HG02840 (cell line): Measurements from ENCODE around the gene C2CD4C.
"Not testable (repeated sequence)": the region's sequence is repeated elsewhere in the genome, so short reads cannot be mapped to it uniquely, and the experiment has no call there.

ENCODE experiments used
- ATAC-seq: cut with Tn5 transposase; IDR thresholded peaks from one replicate; pipeline ENCODE4 v1.9.1; 2021; ENCODE audit warnings: mild to moderate bottlenecking, moderate library complexity, moderate number of reproducible peaks; ENCODE audit not compliant: unreplicated experiment, low FRiP score

C2CD4C gene

DNA sequence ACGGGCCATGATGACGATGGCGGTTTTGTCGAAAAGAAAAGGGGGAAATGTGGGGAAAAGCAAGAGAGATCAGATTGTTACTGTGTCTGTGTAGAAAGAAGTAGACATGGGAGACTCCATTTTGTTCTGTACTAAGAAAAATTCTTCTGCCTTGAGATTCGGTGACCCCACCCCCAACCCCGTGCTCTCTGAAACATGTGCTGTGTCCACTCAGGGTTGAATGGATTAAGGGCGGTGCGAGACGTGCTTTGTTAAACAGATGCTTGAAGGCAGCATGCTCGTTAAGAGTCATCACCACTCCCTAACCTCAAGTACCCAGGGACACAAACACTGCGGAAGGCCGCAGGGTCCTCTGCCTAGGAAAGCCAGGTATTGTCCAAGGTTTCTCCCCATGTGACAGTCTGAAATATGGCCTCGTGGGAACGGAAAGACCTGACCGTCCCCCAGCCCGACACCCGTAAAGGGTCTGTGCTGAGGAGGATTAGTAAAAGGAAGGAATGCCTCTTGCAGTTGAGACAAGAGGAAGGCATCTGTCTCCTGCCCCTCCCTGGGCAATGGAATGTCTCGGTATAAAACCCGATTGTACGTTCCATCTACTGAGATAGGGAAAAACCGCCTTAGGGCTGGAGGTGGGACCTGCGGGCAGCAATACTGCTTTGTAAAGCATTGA, 22.2 kb downstream of the C2CD4C start:
- ATAC-seq = not testable (repeated sequence)

DNA sequence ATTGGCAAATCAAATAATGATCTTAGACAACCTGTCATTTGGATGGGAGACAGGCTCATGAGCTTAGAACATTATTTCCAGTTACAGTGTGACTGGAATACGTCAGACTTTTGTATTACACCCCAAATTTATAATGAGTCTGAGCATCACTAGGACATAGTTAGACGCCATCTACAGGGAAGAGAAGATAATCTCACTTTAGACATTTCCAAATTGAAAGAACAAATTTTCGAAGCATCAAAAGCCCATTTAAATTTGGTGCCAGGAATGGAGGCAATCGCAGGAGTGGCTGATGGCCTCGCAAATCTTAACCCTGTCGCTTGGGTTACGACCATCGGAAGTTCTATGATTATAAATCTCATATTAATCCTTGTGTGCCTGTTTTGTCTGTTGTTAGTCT, 22.8 kb downstream of the C2CD4C start:
- not testable (repeated sequence) for ATAC-seq

DNA sequence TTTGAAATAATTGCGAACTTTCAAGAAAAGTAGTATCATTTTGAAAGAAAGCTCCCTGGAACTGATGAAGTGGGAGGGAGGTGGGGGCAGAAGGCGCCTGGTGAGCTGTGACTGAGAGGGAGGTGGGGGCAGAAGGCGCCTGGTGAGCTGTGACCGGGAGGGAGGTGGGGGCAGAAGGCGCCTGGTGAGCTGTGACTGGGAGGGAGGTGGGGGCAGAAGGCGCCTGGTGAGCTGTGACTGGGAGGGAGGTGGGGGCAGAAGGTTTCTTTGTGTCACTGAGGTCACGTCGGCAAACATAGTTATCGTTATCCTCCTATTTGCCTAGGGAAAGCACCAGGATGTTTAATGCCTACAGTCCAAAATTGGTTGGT, 24.2 kb downstream of the C2CD4C start:
- no peak for ATAC-seq

DNA sequence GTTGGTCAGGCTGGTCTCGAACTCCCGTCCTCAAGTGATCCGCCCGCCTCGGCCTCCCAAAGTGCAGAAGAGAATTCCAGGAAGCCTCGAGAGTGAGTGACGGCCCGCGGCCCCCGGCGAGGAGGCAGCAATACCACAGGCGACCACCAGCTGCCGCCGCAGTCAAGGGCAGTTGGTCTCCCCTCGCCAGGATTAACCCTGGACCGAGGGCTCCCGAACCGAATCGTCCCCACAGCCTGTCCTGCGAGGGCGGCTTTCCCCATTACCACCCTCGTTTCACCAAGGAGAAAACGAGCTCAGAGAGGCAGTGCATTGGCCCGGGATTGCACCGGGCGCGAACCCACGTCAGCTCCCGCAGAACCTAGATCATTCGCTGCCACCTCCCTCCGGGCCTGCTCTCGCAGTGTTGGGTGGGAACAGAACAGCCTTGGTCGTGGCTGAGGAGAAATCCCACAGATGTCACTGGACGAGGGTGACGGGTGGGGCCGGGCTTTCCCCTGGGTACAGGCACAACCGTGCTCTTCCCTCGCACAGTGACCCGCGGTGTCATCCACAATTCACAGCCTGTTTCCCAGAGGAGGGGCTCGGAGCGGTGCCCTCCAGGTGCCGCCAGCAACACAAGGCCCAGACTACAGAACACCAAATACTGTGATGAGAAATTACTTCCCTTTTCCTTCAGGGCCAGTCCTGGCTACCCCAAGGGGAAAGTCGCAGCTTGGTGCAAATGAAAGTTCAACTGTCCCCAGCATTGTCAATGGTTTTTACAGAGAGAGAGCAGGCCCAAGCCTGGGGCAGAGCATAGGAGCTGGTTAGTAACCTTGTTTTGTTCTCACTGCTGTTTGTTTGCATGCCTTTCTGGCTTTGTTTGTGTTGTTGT, 24.8 kb downstream of the C2CD4C start:
- ATAC-seq = no peak

DNA sequence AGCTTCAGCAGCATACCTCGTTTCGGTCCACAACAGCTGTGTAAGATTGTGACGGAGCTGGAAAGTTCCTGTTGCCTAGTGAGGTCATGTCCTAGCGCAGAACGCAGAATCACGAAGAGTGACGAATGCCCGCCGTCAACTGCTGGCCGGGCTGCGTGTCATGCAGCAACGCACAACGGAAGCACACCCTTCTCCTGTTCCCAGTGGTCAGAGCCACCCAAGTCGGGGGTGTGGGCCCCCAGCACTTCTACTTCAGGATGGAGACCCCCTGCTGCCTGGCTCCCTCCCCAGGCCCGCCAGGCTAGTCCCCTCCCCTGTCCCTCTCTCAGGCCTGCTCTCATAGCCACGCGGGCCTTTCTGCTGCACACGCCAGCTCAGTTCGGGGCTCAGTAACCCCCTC, 25.9 kb downstream of the C2CD4C start:
- no peak for ATAC-seq

DNA sequence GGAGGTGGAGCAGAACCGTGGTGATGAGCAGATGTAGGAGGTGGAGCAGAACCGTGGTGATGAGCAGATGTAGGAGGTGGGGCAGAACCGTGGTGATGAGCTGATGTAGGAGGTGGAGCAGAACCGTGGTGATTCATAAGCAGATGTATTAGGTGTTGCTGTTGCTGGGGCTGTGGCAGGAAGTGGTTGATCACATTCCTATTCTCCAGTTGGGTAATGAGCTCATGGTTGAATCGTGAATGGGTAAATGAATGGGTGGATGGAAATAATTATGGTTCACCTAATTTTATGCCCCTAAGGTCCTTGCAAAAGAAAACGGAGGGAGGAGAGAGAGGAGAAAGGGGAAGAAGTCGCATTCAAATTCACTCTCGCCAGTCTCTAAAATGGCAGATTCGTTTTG, 26.4 kb downstream of the C2CD4C start:
- ATAC-seq = not testable (repeated sequence)

DNA sequence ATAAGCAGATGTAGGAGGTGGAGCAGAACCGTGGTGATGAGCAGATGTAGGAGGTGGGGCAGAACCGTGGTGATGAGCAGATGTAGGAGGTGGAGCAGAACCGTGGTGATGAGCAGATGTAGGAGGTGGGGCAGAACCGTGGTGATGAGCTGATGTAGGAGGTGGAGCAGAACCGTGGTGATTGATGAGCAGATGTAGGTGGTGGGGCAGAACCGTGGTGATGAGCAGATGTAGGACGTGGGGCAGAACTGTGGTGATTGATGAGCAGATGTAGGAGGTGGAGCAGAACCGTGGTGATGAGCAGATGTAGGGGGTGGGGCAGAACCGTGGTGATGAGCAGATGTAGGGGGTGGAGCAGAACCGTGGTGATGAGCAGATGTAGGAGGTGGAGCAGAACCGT, 27.0 kb downstream of the C2CD4C start:
- not testable (repeated sequence) for ATAC-seq

DNA sequence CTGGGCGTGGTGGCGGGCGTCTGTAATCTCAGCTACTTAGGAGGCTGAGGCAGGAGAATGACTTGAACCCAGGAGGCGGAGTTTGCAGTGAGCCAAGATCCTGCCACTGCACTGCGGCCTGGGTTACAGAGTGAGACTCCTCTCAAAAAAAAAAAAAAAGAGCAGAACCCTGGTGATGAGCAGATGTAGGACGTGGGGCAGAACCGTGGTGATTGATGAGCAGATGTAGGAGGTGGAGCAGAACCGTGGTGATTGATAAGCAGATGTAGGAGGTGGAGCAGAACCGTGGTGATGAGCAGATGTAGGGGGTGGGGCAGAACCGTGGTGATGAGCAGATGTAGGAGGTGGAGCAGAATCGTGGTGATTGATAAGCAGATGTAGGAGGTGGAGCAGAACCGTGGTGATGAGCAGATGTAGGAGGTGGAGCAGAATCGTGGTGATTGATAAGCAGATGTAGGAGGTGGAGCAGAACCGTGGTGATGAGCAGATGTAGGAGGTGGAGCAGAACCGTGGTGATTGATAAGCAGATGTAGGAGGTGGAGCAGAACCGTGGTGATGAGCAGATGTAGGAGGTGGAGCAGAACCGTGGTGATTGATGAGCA, 28.2 kb downstream of the C2CD4C start:
- ATAC-seq = not testable (repeated sequence)

DNA sequence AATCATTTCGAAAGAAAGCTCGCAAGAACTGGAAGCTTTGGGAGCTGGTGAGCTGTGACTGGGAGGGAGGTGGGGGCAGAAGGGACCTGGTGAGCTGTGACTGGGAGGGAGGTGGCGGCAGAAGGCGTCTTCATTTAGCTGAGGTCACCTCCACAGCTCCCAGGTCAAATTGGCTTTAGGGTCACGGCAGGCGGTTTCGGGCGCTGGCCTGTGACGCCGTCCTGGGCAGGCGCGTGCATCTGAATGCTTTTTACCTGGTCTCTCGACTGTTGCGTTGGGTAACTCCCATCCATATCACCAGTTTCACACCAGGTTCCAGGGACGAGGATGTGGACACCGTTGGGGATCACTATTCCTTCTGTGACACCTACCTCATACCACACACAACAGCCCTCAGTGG, 29.2 kb downstream of the C2CD4C start:
- no peak for ATAC-seq

DNA sequence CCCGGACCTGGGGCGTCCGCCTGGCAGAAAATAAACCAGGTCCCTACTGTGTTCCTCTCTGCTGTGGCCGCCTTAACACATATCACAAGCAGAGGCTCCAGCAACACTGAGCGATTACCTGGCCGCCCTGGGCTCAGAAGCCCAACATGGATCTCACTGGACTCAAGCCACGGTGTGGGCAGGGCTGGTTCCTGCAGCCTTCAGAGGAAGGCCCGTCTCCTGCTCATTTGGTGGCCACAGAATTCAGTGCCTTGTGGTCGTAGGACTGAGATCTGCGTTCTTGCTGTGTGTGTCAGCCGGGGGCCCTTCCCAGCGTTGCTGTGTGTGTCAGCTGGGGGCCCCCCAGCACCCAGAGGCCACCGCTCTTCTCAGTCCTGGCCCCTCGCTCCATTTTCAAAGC, 30.2 kb downstream of the C2CD4C start:
- no peak for ATAC-seq

DNA sequence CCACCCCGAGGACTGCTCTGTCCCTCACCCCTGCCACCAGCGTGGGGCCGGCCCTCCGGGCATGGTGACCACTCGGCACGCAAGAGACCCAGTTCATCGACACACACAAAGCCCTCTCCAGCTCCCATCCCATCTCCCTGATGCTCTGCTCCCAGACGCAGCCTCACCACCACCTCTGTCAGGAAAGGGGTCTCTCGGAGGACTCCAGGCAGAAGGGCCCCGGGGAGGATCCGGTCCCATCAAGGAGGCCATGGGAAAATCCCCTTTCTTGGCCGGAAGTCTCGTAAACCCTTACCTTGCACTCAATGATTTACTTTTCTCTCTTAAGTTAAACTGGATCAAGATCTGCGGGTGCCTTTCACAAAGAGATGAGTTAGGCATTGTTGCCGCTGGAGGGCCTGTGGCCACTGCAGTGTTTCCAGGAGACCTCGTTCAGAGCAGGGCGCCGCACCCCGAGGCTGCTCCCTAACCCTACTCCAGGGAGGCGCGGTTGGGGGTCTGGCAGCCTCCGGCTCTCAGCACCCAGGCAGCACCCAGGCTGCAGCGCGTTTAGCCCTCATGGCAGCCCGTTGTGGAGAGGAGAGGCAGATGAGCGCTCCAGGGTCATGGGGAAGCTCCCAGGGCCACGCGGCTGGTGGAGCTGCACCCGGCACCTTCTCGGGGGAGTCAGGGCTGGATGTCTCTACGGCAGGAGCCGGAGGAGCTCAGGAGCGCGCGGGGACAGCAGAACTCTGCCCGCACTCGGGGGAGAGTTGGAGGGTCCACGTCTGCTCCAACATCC, 31.0 kb downstream of the C2CD4C start:
- no peak for ATAC-seq

DNA sequence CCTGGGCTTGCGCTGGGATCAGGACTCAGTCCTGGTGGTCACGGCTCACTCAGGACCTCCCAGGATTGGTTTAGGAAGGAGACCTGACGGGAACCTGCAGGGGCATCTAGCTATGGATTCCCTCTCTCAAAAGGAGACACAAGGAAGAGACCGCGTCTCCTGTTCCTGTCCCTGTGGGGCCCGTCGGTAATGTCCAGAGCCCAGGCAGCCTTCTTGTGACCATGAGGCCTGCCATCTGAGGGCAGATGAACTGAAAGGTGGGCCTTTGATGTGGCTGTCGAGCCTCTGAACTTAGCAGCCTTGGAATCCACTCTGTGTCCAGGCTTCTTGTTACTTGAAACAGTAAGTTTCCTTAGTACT, 32.9 kb downstream of the C2CD4C start:
- ATAC-seq = no peak

DNA sequence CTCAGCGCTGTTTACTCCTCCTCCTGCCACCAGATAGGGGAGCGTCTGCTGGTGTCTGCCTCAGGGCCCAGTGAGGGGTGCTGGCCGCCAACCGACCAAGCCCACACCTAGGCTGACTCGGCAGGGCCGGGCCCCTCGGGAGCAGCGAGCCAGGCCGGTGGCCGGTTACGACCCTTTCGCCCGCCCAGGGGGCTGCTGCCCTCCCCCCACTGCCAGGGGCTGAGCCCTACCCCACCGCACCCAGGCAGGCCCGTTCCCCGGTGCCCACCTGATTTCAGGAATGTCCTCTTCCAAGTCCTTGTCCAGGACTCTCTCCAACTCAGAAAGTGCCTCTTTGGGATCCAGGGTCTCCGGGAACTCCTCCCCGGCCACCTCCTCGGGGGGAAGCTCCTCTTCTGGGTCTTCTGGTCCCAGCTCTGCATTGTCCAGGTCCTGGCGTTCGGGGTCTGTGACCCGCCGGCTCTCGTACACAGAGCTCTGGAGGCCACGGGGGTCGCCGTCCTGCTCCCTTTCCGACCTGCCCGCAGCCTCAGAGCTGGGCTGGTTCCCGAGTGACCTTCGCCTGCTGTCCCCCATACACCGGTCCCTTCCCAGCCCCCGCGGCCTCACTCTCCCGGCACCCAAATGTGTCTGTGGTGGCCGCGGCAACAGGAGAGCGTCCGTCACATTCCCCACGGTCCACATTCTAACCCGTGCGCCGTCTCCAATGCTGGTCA, 33.4 kb downstream of the C2CD4C start:
- no peak for ATAC-seq

DNA sequence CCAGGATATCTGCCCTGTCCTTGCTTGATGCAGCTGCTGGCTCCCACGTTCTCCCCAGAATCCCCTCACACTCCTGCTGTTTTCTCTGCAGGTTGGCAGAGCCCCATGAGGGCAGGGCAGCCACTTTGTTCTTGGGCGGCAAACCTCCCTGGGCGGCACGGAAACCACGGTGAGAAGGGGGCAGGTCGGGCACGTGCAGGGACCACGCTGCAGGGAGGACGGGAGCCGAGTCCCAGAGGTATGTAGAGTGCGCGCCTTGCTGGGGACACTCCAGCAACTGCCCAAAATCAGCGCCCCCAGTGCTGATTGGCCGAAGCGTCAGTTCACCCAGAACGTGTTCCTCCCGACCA, 34.1 kb downstream of the C2CD4C start:
- no peak for ATAC-seq

DNA sequence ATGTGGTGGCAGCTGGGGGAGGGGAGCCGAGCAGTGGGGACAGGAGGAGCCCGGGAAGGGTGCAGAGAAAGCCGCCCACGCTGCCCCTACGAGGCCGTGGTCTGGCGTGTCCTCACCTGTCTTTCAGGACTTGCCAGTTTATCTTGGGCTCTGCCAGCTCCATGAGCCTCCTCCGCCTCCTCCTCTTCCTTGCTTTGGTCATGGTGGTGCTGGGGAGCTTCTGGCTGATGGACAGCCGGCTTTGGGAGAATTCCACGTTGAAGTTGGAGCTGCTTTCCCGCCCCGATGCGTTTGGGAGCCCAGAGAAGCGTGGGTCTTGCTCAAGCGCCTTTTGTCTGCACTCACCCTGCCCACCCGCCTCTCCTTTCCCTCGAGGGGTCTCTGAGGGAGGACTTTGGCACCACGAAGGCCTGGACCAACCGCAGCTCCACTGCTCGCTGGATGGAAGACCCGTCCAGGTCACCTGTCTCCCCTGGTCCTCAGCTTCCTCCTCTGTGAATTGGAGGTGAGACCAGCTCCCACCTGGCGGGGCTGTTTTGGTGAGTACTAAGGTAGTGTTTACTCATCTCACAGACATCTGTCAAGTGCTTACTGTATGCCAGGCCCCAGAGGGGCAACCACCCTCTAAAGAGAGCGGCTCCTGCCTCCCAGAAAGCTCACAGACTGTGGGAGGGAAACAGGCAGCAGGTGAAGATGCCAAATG, 34.6 kb downstream of the C2CD4C start:
- no peak for ATAC-seq

DNA sequence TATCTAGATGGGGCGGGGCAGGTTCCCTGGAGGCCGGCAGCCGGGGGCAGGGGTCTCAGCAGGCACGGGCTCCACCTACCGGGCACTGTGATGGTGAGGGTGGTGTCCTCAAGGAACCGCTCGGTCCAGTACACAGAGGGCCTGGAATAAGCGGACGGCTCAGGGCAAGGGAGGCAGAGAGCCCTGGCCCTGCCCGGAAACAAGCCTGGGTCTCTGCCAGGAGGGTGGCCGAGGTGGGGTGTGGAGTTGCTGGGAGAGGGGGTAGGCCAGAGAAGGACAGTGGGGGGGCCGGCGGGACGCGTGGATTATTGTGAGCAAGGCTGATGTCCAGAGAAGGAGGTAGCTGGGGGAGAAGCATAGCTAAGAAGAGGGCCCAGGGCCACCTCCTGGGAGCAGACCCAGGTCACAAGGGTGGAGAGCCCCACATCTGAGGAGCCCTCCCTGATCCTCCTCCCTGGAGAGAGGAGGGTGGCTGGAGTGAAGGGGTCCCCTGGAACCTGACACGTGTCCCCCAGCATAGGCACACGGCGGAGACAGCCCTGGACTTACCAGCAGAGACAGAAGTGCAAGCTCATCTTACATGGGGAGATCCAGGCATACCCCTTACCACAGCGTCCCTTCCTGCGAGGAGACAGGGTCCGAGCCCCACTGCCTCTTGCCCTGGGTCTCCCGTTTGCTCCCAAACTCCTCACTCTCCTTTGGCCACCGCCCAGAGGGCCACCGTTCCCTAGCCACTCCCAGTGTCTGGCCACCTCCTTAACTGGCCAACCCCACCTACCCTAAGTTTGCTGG, 35.4 kb downstream of the C2CD4C start:
- ATAC-seq = no peak

DNA sequence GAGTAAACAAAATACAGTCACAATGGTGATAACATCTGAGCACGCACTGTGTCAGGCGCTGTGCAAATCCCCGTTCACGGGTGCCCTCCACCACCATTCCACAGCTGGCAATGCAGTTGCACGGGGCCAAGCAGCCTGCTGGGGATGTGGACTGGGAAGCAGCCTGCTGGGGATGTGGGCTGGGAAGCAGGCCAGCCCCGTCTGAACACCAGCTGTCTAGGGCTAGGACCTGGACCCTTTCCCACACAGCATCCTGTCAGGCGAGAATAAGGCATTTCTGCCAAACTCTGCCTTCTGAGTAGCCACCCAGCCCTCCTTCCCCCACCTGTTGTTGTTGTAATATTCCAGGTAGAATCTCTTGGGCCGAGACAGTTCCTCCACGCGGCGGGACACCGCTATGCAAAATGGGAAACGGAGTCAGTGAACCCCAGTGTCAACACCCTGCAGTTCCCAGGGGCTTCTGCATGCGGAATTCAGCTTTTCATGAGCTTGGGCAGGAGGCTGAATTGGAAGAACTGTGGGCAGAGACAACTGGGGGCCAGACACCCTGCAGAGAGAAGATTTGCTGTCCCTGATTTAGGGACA, 36.5 kb downstream of the C2CD4C start:
- ATAC-seq = no peak

DNA sequence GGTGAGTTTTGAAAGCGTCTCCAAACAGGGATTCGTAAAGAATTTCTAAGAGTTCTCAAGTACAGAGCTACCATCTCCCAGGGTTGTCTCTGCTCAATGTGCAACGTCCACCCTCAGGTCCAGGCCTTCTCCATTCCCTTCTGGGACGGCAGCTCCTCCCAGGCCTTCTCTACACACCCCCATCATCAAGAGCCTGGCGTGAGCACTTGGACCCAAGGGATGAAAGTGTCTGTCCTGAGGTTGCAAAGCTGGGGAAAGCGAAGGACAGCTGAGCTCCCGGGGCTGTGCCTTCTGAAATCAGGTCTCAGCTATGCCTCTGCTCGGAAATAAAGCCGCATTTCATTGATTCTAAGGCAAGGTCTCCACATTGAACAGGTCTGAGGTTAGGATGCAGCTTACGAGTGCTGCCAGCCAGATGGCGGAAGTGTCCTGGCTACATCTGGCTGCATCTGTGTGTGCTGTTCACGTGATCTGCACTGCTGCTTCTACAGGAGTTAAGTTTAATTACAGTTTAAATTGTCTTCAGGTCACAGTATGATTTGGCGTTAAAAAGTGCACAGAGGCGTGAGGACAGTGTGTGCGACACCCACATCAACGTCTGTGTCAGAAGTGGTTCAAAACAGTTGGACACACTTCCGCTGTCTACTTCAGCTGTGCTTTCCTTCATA, 37.3 kb downstream of the C2CD4C start:
- no peak for ATAC-seq
